Stimulated activated CD4-positive, alpha-beta T cell treated with anti-CD3 and anti-CD28 coated beads, Interleukin-4, amount 100 ng/mL, for 48 hours (primary cell): ENCODE results near the gene PAK1.
"Not testable (repeated sequence)": the region's sequence is repeated elsewhere in the genome, so short reads cannot be mapped to it uniquely, and the experiment has no call there.

Experiments
- DNase-seq, 2 donors: peaks; one replicate each; pipeline ENCODE4 v3.0.0-alpha.2; 2020; ENCODE audit warnings: low read depth in 2 of 2

The PAK1 gene

GRCh38 chr11:77473801-77474683, at the start of gene PAK1:
PAK1 (minus strand) TSS chr11:77474094; CDS start chr11:77392520, 81,574 bp downstream.
- peak; percentile 69 to 81 for DNase-seq

GRCh38 chr11:77522215-77522614, 48.3 kb upstream of the PAK1 start:
- no peak for DNase-seq

- DNase-seq = no peak
Measured at GRCh38 chr11:77519847-77520246, 46.0 kb upstream of the PAK1 start.

- no peak for DNase-seq
Measured at GRCh38 chr11:77518471-77518870, 44.6 kb upstream of the PAK1 start.

GRCh38 chr11:77517753-77518152, 43.9 kb upstream of the PAK1 start:
- DNase-seq = no peak

- no peak for DNase-seq
Measured at GRCh38 chr11:77517226-77517625, 43.3 kb upstream of the PAK1 start.

GRCh38 chr11:77515483-77515882, 41.6 kb upstream of the PAK1 start:
- DNase-seq = no peak

- DNase-seq = no peak
Measured at GRCh38 chr11:77515063-77515462, 41.2 kb upstream of the PAK1 start.

GRCh38 chr11:77512092-77512491, 38.2 kb upstream of the PAK1 start:
- DNase-seq = no peak

GRCh38 chr11:77510851-77511250, 37.0 kb upstream of the PAK1 start:
- DNase-seq = no peak

- DNase-seq = no peak
Measured at GRCh38 chr11:77510095-77510494, 36.2 kb upstream of the PAK1 start.

- no peak for DNase-seq
Measured at GRCh38 chr11:77508019-77508418, 34.1 kb upstream of the PAK1 start.

- no peak for DNase-seq
Measured at GRCh38 chr11:77506857-77507256, 33.0 kb upstream of the PAK1 start.

- DNase-seq = no peak
Measured at GRCh38 chr11:77505956-77506355, 32.1 kb upstream of the PAK1 start.

GRCh38 chr11:77503006-77503405, 29.1 kb upstream of the PAK1 start:
- DNase-seq = no peak

- DNase-seq = no peak
Measured at GRCh38 chr11:77502346-77502905, 28.5 kb upstream of the PAK1 start.

- no peak for DNase-seq
Measured at GRCh38 chr11:77501758-77502157, 27.9 kb upstream of the PAK1 start.

GRCh38 chr11:77497368-77497767, 23.5 kb upstream of the PAK1 start:
- no peak for DNase-seq

- DNase-seq = no peak
Measured at GRCh38 chr11:77495526-77495925, 21.6 kb upstream of the PAK1 start.

- not testable (repeated sequence) for DNase-seq
Measured at GRCh38 chr11:77490035-77490434, 16.1 kb upstream of the PAK1 start.

GRCh38 chr11:77487790-77488189, 13.9 kb upstream of the PAK1 start:
- DNase-seq = no peak

GRCh38 chr11:77479746-77480352, 6.0 kb upstream of the PAK1 start:
- DNase-seq = no peak

- no peak for DNase-seq
Measured at GRCh38 chr11:77475206-77475605, 1.3 kb upstream of the PAK1 start.
